Epithelial cell of proximal tubule (primary cell): ENCODE results near the gene GALNTL6. TPM values are rescaled to one million over a fixed set of nuclear protein-coding genes. Genes with fewer than 3 reads are reported as not detected.

Experiments
- DNase-seq: peaks from one replicate; pipeline ENCODE4 v3.0.0-alpha.2; 2011; ENCODE audit warnings: low read depth
- H3K4me3 ChIP-seq: 2 replicates; pipeline ENCODE4 v1.5.1; 2011; ENCODE audit warnings: low read depth, mild to moderate bottlenecking, low read length
- CTCF ChIP-seq: conservative IDR thresholded peaks from 2 replicates; pipeline ENCODE4 v1.5.1; 2012; ENCODE audit warnings: low read depth, mild to moderate bottlenecking, low read length
- total RNA-seq: library from RNA; depleted of rRNA; stranded (reverse); fragments of >200 nt; gene quantifications from 2 replicates; pipeline ENCODE4 v1.2.3, GENCODE V29; 2015

The GALNTL6 gene
- total RNA-seq, 1 donor from 2014 or later = not detected

GRCh38 chr4:173044340-173044739, 1231.1 kb downstream of the GALNTL6 start:
- no peak for TF ChIP-seq CTCF
- no peak for DNase-seq
- no peak overlapping the region for H3K4me3 ChIP-seq

- TF ChIP-seq CTCF = no peak
- no peak for DNase-seq
- no peak overlapping the region for H3K4me3 ChIP-seq
Measured at GRCh38 chr4:173045571-173045970, 1232.4 kb downstream of the GALNTL6 start.

- H3K4me3 ChIP-seq = no peak overlapping the region
- DNase-seq = no peak
- no peak for TF ChIP-seq CTCF
Measured at GRCh38 chr4:173046144-173046543, 1232.9 kb downstream of the GALNTL6 start.

GRCh38 chr4:173046818-173047217, 1233.6 kb downstream of the GALNTL6 start:
- DNase-seq = peak; percentile 77
- no peak for TF ChIP-seq CTCF
- H3K4me3 ChIP-seq = no peak overlapping the region

GRCh38 chr4:173051232-173051631, 1238.0 kb downstream of the GALNTL6 start:
- no peak overlapping the region for H3K4me3 ChIP-seq
- TF ChIP-seq CTCF = no peak
- no peak for DNase-seq

- H3K4me3 ChIP-seq = no peak overlapping the region
- TF ChIP-seq CTCF = no peak
- DNase-seq = no peak
Measured at GRCh38 chr4:173051716-173052115, 1238.5 kb downstream of the GALNTL6 start.

- no peak for DNase-seq
- no peak for TF ChIP-seq CTCF
Measured at GRCh38 chr4:173052439-173052838, 1239.2 kb downstream of the GALNTL6 start.

More at GRCh38 chr4:173052439-173052838, 1239.2 kb downstream of the GALNTL6 start:
- H3K4me3 ChIP-seq = no peak overlapping the region
